Skeletal muscle satellite cell (primary cell): Measurements from ENCODE around the gene UBA3.

Experiments
- H3K27me3 ChIP-seq: 2 replicates; pipeline ENCODE4 v1.7.0; 2013; ENCODE audit warnings: low read length; ENCODE audit not compliant: control insufficient read depth, insufficient read depth
- H3K36me3 ChIP-seq: 2 replicates; pipeline ENCODE4 v1.7.0; 2013; ENCODE audit warnings: mild to moderate bottlenecking, control low read depth, low read length; ENCODE audit not compliant: insufficient read depth
- H3K4me1 ChIP-seq: 2 replicates; pipeline ENCODE4 v1.7.0; 2013; ENCODE audit warnings: low read length; ENCODE audit not compliant: control insufficient read depth, insufficient read depth
- H3K4me2 ChIP-seq: 2 replicates; pipeline ENCODE4 v1.7.0; 2013; ENCODE audit warnings: mild to moderate bottlenecking, low read length
- H3K4me3 ChIP-seq: 2 replicates; pipeline ENCODE4 v1.7.0; 2013; ENCODE audit warnings: low read length
- H3K9ac ChIP-seq: 2 replicates; pipeline ENCODE4 v1.7.0; 2013; ENCODE audit warnings: mild to moderate bottlenecking, low read depth, low read length, moderate library complexity
- H3K9me3 ChIP-seq: replicated peaks from 2 replicates; pipeline ENCODE4 v1.7.0; 2013; ENCODE audit warnings: mild to moderate bottlenecking, control low read depth, low read length

Gene UBA3

DNA sequence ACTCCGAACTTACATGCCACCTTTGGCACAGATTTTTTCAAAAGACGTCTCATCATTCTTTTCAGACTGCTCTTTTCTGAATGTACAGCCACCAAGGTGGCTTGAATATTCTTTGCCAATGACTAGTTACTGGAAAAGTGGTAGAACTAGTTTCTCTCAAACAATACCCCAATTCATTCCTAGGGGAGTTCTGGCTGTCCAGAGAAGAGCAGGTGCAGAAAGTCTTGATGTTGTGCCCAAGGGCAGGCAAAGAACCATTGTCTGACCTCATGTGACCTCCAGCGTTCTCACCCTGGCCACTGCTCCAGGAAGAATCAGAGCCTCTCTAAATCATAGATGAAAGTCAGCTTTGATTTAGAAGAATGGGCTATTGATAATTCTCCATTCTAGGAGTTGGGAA, 36.7 kb upstream of the UBA3 start:
- peaks cover 33% of the 10 kb centered on the region for H3K4me1 ChIP-seq
- H3K9me3 ChIP-seq: no peaks in the 10 kb centered on the region
- no peaks in the 10 kb centered on the region for H3K36me3 ChIP-seq
- no peaks in the 10 kb centered on the region for H3K27me3 ChIP-seq
- no peak overlapping the region for H3K4me3 ChIP-seq
- no peak overlapping the region for H3K9ac ChIP-seq
- no peak overlapping the region for H3K4me2 ChIP-seq

DNA sequence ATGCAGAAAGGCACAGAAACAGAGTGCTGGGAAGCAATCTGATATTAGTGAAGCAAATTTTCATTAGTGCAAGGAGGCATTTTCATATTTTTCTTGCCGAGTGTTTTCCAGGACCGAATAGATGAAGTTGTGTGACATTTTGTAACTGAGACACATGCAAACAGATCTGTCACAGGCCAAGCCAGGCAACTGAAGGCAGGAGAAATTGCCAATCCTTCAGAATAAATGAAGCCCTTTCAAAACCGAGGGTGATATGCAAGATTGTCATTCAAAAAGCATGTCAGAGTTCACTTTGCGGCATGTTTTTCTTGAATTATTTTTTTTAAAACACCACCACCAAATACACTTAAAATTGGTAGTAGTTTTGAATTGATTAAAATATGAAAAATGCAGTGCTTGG, 36.0 kb upstream of the UBA3 start:
- Histone ChIP-seq H3K4me2 (peak overlapping the region; percentile 58), H3K4me3 (peak overlapping the region; percentile 24), H3K9me3 (no peaks in the 10 kb centered on the region), H3K9ac (no peak overlapping the region), H3K4me1 (peaks cover 33% of the 10 kb centered on the region), H3K36me3 (no peaks in the 10 kb centered on the region), H3K27me3 (no peaks in the 10 kb centered on the region)

GRCh38 chr3:69115731-69116130, 35.6 kb upstream of the UBA3 start:
- Histone ChIP-seq H3K4me1 (peaks cover 33% of the 10 kb centered on the region), H3K4me3 (no peak overlapping the region), H3K4me2 (peak overlapping the region; percentile 58), H3K9me3 (no peaks in the 10 kb centered on the region), H3K36me3 (no peaks in the 10 kb centered on the region), H3K27me3 (no peaks in the 10 kb centered on the region), H3K9ac (no peak overlapping the region)

DNA sequence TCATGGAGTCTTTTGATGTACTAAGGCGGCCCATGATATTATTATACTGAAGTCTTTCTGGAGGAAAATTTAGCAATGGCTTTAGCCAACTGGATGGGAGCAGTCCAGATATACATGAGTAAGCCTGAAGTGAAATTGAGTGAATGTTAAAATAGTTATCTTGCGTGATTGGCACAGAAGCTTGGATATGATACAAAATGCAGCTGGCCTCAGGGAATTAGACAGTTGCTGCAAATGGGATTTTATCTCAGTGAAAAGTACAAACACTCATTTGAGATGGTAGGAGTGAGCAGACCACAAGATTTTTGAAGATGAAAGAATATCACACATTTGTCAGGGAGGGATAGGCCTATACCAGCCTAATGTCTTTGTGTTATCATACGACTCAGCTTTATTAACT, 33.4 kb upstream of the UBA3 start:
- no peak overlapping the region for H3K9ac ChIP-seq
- H3K9me3 ChIP-seq: no peaks in the 10 kb centered on the region
- H3K27me3 ChIP-seq: no peaks in the 10 kb centered on the region
- no peaks in the 10 kb centered on the region for H3K36me3 ChIP-seq
- no peak overlapping the region for H3K4me3 ChIP-seq
- no peak overlapping the region for H3K4me2 ChIP-seq
- H3K4me1 ChIP-seq: peaks cover 33% of the 10 kb centered on the region

GRCh38 chr3:69110941-69111546, 30.9 kb upstream of the UBA3 start:
- no peak overlapping the region for H3K4me3 ChIP-seq
- no peaks in the 10 kb centered on the region for H3K27me3 ChIP-seq
- no peak overlapping the region for H3K4me2 ChIP-seq
- peaks cover 28% of the 10 kb centered on the region for H3K4me1 ChIP-seq
- no peaks in the 10 kb centered on the region for H3K9me3 ChIP-seq
- peaks cover 2% of the 10 kb centered on the region for H3K36me3 ChIP-seq
- no peak overlapping the region for H3K9ac ChIP-seq

GRCh38 chr3:69108811-69109210, 28.6 kb upstream of the UBA3 start:
- H3K4me2 ChIP-seq: no peak overlapping the region
- no peak overlapping the region for H3K9ac ChIP-seq
- H3K27me3 ChIP-seq: no peaks in the 10 kb centered on the region
- H3K36me3 ChIP-seq: peaks cover 20% of the 10 kb centered on the region
- H3K9me3 ChIP-seq: no peaks in the 10 kb centered on the region
- H3K4me1 ChIP-seq: peaks cover 34% of the 10 kb centered on the region
- no peak overlapping the region for H3K4me3 ChIP-seq

DNA sequence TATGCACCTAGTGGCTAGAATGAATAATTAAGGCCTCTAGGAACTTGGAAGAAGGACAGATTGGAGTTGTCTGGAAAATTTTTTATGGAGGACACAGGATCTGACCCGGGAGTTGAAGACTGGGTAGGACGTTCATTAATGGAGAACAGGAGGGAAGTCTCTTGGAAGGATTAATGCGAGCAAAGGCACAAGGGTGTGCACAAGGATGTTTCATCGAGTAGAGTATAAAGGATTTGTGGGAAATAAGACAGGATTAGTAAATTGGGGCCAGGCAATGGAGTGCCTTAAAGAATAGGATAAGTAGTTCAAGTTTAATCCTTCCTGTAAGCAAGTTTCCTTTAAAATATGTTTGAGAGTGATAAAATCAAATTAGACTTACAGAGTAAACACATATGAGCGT, 27.7 kb upstream of the UBA3 start:
- Histone ChIP-seq H3K27me3 (no peaks in the 10 kb centered on the region), H3K36me3 (peaks cover 30% of the 10 kb centered on the region), H3K9ac (no peak overlapping the region), H3K4me3 (no peak overlapping the region), H3K4me2 (no peak overlapping the region), H3K4me1 (peaks cover 25% of the 10 kb centered on the region), H3K9me3 (no peaks in the 10 kb centered on the region)

GRCh38 chr3:69105320-69105719, 25.2 kb upstream of the UBA3 start:
- H3K4me2 ChIP-seq: peak overlapping the region; percentile 15
- H3K9me3 ChIP-seq: no peaks in the 10 kb centered on the region
- no peaks in the 10 kb centered on the region for H3K27me3 ChIP-seq
- H3K9ac ChIP-seq: peak overlapping the region; percentile 36
- H3K4me1 ChIP-seq: peaks cover 24% of the 10 kb centered on the region
- no peak overlapping the region for H3K4me3 ChIP-seq
- H3K36me3 ChIP-seq: peaks cover 50% of the 10 kb centered on the region

GRCh38 chr3:69104586-69104985, 24.4 kb upstream of the UBA3 start:
- no peak overlapping the region for H3K4me3 ChIP-seq
- H3K9ac ChIP-seq: peak overlapping the region; percentile 36
- H3K36me3 ChIP-seq: peaks cover 52% of the 10 kb centered on the region
- peaks cover 24% of the 10 kb centered on the region for H3K4me1 ChIP-seq
- no peaks in the 10 kb centered on the region for H3K27me3 ChIP-seq
- H3K9me3 ChIP-seq: no peaks in the 10 kb centered on the region
- H3K4me2 ChIP-seq: peak overlapping the region; percentile 15

DNA sequence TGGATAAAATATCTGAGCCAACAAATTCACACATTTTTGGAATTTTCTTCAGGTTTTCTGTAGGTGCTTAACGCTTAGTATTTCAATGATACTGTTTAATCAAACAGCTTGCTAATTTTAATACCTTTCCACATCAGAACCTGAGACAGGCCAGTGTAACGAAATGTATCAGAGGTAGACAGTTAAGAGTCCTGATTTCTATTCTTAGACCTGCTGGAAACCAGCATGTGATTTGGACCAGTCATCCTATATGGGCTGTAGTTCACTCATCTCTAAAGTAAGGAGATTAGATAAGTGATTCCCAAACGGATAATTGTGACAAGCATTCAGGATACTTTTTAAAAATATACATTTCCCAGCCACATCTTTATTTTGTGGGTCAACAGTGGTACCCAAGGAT, 23.0 kb upstream of the UBA3 start:
- H3K4me3 ChIP-seq: no peak overlapping the region
- H3K36me3 ChIP-seq: peaks cover 56% of the 10 kb centered on the region

GRCh38 chr3:69102384-69102783, 22.2 kb upstream of the UBA3 start:
- Histone ChIP-seq H3K36me3 (peaks cover 60% of the 10 kb centered on the region), H3K4me1 (peaks cover 28% of the 10 kb centered on the region), H3K9me3 (no peaks in the 10 kb centered on the region), H3K4me3 (no peak overlapping the region), H3K27me3 (no peaks in the 10 kb centered on the region), H3K4me2 (no peak overlapping the region), H3K9ac (no peak overlapping the region)

More for the DNA sequence above, 23.0 kb upstream of the UBA3 start:
- Histone ChIP-seq H3K4me1 (peaks cover 24% of the 10 kb centered on the region), H3K27me3 (no peaks in the 10 kb centered on the region), H3K4me2 (no peak overlapping the region), H3K9me3 (no peaks in the 10 kb centered on the region), H3K9ac (no peak overlapping the region)

- Histone ChIP-seq H3K4me1 (peaks cover 19% of the 10 kb centered on the region), H3K36me3 (peaks cover 56% of the 10 kb centered on the region), H3K9ac (no peak overlapping the region), H3K27me3 (no peaks in the 10 kb centered on the region), H3K9me3 (no peaks in the 10 kb centered on the region), H3K4me3 (no peak overlapping the region), H3K4me2 (no peak overlapping the region)
Observed at GRCh38 chr3:69099576-69099975, 19.4 kb upstream of the UBA3 start.
